NCI-H345 (cell line): ENCODE results near the gene SRM.
"Not testable (repeated sequence)": the region's sequence is repeated elsewhere in the genome, so short reads cannot be mapped to it uniquely, and the experiment has no call there.

ENCODE experiments used
- DNase-seq: peaks from one replicate; lab custom pipeline; 2025; lab: John Stamatoyannopoulos, UW

SRM gene

GRCh38 chr1:11019358-11019757, 40.5 kb downstream of the SRM start:
- not testable (repeated sequence) for DNase-seq

GRCh38 chr1:11013160-11013531, 46.7 kb downstream of the SRM start:
- no peak for DNase-seq

- DNase-seq, result peak; percentile 92
Measured at GRCh38 chr1:11012260-11013159, 47.3 kb downstream of the SRM start, which contains the start of gene TARDBP. TARDBP (plus strand) TSS chr1:11012654; CDS start chr1:11013728, 1,074 bp downstream.
